NOMO-1 treated with dmso at 0.1 percent for 144 hours (cell line): ENCODE results near the gene DDAH1.

Experiments
- DNase-seq: peaks from one replicate; lab custom pipeline; 2025; ENCODE audit not compliant: unreplicated experiment; lab: John Stamatoyannopoulos, UW

The DDAH1 gene

DNA sequence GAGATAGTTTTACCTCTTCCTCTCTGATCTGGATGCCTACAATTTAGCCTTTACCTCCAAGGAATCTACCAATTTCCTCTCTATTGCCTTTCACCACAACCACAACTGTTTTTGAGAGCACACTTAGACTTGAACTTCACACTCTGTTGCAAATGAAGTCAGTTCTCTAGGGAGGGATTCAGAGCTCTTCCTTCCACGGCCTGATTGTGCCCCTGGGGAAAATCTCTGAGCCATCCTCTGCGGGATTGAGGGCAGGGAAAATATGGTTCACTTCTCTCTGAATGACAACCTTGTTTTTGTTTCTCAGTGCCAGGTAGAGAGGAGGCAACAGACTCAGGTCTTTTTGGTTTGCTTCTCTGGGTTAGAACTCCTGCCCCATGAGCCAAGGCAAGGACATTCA lies 153.1 kb downstream of the DDAH1 start:
- DNase-seq = no peak

DNA sequence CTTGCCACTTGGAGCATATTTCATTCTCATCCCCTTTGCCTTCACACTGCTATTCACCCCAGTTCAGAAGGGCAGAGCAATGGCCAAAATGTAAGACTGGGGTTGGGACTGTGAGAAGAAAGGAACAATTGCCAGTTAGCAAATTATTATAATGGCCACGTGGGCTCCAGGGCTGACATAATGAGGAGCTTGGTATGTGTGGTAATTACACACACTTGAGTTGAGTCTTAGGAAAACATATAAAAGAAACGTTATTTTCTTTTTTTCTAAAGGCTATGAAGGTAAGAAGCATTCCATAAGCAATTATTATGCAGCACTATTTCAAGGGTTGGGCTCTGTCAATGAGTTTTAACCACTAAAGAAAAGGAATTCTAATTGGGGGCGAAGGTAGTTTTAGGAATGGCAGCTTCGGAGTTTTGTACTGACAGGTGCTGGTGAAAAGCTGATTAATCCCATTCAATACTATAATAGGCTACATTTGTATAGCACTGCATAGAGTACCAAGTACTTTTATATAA lies 156.1 kb downstream of the DDAH1 start:
- no peak for DNase-seq

DNA sequence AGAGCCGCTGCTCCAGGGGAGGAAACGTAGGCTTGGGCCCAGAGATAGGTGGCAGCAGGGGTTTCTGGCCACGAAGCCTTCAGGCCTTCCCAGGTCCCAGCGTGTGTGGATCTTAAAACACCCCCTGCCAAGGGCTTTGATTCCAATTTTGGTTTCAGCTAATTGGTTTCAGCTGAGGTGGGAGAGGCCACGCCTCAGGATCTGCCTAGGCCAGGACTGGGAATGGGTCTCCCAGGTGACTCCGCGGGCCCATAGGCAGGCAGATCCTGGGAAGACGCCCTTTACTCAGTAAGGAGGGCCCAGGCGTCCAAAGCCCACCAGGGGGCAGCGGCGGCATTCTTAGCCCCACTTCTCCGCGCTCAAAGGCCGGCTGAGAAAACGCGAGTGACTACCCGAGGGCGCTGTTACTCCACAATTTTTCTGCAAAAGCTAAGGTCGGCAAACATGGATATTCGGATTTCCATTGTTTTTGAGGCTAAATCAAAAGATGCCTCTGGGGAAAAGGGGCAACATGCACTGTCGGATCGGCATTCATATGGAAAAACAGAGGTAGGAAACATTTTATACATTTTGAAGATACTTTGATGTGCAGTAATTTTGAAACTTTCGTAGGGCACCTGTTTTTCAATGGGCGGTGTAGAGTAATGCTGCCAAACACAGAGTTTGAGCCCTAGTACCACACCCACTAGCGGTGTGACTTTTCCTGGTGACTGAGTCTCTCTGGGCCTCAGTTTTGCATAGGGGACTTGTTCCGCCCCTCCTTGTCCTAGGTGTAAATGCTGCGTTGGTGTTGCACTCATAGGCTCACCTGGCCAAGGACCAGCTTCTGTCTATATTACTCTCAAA lies 156.7 kb downstream of the DDAH1 start:
- DNase-seq = peak; percentile 39

DNA sequence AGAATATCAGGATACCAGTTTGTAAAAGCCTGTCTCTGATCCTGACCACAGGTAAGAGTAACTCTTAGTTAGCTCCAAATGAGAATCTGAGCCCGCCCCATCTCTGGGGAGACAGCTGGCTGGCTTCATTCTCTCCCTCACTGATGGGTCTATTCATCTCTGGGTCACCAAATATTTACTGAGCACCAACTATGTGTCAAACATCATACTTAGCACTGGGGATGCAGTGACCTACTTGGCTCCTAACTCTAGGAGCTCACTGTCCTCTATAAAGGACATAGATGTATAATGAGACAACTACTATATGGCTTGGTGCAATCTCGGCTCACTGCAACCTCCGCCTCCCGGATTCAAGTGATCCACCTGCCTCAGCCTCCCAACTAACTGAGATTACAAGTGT lies 158.7 kb downstream of the DDAH1 start:
- no peak for DNase-seq

DNA sequence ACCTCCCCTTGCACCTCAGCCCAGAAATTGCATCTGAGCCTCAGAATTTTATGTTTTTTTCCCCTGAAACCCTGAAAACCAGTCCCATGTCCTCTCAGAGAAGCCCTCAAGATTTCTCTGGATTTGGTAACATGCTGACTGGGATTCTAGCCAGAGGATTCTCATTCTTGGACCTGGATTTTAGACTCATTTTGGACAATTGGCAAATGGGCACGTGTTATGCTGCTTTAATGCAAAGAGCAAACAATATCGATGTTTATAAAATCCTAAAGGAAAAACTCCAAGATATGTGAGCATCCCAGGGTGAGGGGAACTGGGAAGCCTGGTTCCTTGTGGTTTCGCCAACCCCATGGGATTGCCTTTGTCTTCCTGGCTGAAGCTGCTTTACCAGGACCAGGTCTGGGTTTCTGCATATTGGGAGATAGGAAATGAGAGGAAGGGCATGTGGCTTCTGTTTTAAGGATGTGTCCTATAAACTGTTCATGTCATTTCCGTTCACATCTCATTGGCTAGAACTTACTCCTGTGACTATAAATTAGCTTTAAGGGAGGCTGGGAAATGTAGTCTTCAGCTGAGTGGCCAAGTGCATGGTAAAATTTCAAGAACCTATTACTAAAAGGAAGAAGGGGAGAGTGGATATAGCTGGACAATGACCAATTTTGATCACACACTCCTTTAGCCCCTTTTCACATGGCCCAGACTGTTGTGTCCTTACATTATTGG lies 161.4 kb downstream of the DDAH1 start:
- DNase-seq = no peak

DNA sequence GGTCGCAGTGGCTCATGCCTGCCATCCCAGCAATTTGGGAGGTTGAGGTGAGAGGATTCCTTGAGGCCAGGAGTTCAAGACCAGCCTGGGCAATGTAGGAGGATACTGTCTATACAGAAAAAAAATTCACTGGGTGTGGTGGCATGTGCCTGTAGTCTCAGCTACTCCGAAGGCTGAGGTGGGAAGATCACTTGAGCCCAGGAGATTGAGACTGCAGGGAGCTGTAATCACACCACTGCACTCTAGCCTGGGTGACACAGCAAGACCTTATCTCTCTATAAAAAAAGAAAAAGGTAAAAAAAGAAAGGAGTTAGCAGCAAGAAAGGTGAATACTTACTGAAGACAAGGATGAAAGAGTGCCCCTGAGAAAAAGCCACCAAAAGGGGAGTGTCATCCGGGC lies 164.8 kb downstream of the DDAH1 start:
- no peak for DNase-seq

DNA sequence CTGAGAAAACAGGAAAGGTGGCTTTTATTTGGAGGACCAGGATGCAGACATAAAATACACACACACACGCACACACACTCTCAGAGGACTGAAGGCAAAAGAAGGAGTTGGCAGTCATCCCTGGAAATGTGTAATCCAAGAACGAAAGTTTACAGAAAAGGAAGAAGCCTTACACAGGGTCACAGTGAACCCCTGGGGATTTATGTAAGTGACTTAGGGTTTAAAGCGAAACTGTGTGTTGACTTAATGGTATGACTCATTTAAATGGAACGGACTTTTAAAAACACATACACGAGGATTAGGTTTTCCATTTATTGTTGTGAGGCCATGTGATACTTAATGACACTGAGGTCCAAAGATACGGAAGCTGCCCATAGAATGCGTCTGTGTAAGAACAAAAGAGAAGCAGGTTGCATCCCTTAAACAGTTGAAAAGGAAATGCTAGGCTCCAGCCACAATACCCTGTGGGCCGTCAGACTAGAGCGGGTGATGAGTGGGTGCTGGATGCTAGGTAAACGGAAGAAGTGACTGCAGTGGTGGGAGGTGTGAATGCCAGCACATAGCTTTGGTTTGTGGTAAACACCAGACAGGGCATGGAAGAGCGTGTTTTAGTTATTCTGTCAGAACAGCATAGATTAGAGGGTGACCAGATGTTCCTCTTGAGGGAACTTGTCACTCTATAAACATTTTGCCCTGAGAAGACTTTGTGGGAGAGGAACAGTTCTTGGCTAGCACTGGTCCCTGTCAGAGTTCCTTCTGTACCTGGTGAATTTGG lies 166.9 kb downstream of the DDAH1 start:
- no peak for DNase-seq

DNA sequence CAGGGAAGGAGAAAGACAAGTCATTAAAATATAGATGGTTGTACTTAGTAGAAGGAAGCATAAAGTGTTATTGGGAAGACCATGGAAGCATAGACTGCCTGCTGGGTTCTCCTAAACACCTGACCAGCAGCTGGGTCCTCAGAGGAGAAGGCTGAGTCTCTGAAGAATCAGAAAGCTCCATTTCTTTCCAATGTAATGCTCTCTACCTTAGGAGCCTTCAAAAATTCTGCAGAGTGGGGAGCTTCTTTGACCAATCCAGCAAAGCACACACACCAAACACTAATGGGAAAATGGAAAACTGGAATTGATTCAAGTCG lies 167.5 kb downstream of the DDAH1 start:
- DNase-seq = no peak

DNA sequence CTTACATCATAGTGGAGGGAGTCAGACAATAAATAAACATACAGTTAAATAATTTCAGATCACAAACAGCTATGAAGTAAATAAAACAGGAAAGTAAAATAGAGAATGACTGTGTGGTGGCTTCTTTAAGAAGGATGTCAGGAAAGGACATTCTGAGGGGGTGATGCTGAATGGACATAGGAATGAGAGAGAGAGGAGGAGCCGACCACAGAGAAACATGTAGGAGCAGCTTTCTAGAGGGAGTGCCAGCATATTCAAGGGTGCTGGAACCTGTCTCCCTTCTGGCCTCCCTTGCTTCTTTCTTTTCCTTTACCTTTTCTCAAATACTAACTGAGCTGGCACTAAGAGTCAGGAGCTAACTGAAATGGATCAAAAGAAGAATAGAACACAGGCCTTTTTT lies 168.0 kb downstream of the DDAH1 start:
- no peak for DNase-seq

DNA sequence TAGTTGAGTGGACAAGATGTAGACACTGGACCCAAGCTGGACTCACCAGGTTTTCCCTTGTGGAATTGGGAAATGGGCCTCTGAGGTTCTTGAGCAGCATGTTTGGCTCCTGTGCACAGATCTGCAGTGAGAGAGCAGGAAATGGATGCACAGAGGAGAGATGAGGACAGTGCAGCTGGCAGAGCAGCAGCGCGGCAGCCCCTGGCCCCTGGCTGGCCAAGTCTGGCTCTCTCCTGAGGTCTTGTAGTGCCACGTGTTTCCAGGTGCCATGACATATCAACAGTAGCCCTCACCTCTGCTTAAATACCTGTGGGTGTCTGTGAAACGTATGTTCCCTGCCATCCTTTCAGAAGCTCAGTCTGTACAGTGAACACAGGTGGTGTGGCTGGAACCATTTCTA lies 169.3 kb downstream of the DDAH1 start:
- no peak for DNase-seq

DNA sequence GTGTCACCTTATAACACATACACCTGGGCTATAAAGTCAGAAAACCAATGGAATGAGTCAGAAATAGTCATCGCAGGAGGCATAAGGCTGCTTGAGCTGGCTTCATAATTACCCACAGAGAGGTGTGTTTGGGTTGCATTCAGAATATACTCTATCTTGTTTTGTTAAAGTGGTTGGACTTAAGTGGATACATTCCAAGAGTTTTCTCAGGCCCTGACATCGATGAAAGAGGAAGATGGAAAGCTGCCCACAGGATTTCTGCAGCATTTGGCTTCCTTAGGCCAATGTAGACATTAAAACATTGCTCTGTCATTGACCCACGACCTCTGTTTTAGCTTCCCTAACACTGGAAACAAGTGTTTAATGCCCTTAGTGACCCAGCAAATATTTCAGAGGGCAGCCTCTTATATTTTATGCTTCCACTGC lies 169.9 kb downstream of the DDAH1 start:
- DNase-seq = no peak

DNA sequence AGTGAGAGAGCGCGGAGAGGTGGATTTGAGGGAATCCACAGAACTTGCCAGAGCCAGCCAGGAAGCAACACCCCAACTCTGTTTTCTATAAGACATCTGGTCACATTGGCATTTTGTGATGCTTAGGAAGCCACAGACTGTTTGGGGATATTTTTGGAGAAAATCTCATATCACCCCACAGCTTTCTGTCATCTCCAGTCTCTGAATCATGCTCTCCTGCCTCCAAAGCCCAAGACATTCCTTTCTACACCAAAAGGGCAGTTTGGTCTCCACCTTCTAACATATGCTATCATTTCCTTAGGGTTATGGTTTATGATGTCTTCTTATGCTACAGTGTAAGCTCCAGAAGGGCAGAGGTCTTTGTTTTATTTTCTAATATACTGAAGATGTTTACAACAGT lies 174.1 kb downstream of the DDAH1 start:
- DNase-seq = no peak

DNA sequence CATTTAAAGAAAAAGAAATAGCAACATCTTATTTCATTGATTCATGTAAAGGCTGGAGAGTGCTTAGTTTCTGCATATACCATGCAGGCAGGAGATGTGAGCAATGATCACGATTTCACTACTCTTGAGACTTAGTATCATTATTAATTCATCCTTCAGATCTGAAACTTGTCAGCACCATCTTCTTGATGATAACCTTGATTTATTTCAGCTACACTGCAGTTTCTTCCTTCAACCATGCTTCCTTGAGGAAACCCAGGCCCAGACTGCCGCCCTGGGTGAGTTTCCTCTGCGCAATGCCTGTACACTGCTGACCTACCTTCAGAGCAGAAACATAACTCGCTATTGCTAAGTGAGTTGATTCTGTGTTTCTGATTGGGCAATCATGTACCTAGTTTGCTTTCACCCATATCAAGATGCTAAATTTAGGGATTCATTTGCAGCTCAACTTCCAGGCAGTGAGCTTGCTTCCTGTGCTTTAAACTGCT lies 175.1 kb downstream of the DDAH1 start:
- no peak for DNase-seq

DNA sequence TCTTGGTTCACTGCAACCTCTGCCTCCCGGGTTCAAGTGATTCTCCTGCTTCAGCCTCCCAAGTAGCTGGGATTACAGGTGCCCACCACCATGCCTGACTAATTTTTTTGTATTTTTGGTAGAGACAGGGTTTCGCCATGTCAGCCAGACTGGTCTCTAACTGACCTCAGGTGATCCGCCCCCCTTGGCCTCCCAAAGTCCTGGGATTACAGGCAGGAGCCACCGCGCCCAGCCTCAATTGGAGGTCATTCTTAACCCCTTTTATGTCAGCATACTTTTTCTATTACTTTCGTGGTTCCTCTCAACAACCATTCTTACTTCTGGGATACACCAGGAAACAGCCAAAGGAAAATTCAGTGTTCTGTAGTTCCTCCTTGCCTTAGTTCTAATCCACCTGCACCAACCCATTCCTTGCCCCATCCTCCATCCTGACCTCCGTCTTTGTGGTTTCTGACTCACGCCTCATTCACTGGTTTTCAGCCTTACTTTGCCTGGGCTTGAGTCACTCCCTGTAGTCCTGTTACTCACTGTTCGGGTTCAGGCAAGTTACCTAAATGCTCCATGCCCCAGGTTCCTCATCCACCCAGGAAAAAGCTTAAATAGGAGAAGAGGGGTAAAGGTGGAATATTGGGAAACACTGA lies 175.6 kb downstream of the DDAH1 start:
- peak; percentile 40 for DNase-seq

DNA sequence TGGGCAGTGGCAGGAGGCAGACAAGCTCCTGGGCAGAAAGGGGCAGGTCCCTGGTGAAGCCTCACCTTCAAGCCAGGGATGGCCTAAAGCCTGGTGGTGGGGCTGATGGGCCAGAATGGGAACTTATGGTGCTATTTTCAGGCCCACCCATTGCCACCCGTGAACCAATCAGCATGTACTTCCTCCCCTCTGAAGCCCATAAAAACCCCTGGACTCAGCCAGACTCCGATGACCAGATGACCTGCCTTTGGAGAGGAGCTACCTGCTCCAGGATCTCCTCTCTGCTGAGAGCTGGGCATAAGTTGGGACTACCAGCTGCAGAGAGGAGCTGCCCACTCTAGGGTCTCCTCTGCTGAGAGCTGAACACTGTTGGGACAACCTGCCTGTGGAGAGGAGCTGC lies 180.8 kb downstream of the DDAH1 start:
- DNase-seq = no peak

DNA sequence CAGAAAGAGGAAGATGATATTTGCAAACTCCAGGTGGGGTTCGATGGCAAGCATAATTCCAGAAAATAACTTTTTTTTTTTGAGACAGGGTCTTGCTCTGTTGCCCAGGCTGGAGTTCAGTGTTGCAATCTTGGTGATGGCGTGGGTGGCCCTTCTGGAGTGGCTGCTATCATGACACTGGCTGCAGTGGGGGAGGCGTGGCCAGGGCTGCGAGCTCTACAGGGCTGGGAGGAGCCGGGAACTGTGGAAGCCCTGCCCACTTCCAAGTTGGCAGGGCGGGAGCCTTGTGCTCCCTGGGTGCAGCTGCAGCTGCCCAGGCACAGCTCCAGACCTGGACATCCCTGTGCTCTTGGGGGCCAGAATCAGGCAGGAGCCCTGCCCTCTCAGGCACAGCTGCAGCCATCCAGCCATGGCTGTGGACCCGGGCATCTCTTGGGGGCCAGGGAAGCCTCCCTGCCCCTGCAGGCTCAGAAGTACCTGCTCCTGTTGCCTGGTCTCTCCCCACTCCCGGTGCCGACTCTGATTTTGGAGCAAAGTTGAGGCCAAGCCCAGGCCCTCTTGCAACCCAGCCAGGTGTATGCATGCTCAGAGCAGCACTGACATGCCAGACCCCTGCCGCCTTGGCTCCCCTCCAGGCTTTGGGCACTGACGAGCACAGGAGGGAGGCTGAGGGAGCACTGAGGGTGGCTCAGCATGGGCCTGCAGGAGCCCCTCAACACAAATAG lies 181.3 kb downstream of the DDAH1 start:
- no peak for DNase-seq

DNA sequence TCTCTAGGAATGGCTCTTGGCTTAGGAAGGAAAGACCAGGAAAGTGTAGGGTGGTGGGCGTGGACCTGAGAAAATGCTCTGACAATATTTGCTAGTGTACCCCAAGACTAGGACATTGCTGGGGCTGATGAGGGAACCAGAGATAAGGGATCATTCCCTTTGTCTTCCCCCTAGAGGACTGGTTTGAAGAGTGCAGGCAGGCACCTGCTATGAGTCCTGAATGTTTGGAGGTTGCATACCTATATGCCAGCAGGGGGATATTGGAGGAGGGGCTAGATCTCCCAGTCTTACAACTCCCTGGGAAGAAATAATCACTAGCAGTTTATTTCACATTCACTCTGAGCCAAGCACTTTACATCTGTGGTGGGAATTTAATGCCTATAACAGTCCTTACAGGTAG lies 182.5 kb downstream of the DDAH1 start:
- DNase-seq = no peak

DNA sequence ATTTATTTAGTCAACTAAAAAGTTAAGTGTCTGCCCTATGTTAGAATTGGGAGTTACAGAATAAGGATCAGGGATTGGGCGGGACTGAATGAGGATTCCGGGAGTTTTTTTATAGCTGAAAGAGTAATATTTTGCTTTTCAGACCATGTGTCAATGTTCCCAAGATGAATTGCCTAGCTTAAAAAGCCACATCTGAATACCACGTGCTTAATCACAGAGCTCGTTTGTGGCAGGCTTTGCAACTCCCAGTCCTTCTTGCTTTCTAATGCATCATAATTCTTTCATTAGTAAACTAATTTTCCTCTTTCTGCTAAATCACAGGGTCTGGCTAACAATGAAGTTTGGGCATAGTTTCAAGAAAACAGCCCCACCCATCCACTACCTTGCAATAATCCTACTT lies 184.3 kb downstream of the DDAH1 start:
- no peak for DNase-seq

DNA sequence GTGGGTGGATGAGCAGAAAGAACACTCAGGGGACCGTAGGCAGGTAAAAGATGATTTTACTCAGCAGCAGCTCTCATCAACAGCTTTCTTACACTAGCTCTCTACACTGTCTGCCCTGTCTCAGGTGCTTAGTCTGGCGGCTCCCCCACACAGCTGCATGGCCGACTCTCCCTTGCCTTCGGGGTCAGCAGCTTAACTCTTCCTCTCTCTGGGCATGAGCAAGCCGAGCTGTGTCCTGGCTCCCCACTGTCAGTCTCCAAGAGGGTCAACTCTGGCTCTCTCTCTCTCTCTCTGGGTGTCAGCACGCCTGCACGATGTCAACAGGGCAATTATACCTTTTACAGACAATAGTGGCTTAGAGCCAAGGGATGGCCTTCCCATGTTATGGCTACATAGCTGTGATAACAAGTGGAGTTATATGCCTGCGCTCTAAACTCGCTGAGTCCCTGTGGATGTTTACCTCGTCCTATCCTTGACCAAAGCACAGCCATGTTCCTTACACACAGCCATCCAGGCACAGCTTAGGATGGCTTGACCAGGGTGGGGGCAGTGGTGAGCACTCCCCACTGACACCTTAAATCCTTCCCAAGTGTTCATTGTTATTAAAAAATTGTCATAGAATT lies 185.4 kb downstream of the DDAH1 start:
- no peak for DNase-seq

DNA sequence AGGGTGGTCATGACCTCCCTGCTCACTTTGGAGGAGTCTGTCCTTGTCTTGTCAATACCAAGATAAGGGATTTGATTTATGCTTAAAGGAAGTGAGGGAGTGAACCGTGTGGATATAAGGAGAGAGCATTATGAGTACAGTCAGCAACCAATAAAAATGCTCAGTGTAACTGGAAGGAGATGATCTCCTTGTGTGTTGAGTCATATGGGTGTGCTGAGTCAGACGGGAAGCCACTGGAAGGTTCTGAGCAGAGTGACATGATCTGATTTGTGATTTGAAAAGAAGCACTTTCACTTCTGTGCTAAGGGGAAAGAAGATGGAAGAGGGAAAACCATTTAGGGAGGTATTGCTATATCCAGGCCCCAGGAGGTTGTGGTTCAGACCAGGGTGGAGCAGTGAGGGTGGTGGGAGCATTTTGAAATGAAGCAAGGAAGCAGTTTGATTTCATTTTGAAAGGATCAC lies 186.1 kb downstream of the DDAH1 start:
- DNase-seq = peak; percentile 63
